ENCODE measurements around the gene CRYBB1. TPM values are rescaled to one million over a fixed set of nuclear protein-coding genes. Genes with fewer than 3 reads are reported as not detected.

The CRYBB1 gene
- total and polyA plus RNA-seq, 9 donors: 0.26 to 1.4 (median 0.37) TPM; not detected in 2

- no peak overlapping the region for H3K4me3 ChIP-seq
- H3K36me3 ChIP-seq: no peaks in the 10 kb centered on the region
- intact Hi-C loops (cut with DNase I): no loop called here
- H3K4me1 ChIP-seq (ENCODE audit: insufficient read depth): peaks cover 2% of the 10 kb centered on the region
- no peaks in the 10 kb centered on the region for H3K27me3 ChIP-seq
- WGBS, 3 donors: 76 to 91% (median 77%) methylated on average over 9 of the region's 9 CpGs
- H3K9me3 ChIP-seq: no peaks in the 10 kb centered on the region
- H3K27ac ChIP-seq: no peak overlapping the region
- peak in 1 of 5 donors; percentile 36 for DNase-seq
- TF ChIP-seq CTCF (IDR thresholded peaks at IDR 0.05): no peak
- no peak for TF ChIP-seq POLR2A (IDR thresholded peaks at IDR 0.05)
- no peak for TF ChIP-seq EP300 (IDR thresholded peaks at IDR 0.05)
Observed at GRCh38 chr22:26561756-26562417, 55.9 kb downstream of the CRYBB1 start.

DNA sequence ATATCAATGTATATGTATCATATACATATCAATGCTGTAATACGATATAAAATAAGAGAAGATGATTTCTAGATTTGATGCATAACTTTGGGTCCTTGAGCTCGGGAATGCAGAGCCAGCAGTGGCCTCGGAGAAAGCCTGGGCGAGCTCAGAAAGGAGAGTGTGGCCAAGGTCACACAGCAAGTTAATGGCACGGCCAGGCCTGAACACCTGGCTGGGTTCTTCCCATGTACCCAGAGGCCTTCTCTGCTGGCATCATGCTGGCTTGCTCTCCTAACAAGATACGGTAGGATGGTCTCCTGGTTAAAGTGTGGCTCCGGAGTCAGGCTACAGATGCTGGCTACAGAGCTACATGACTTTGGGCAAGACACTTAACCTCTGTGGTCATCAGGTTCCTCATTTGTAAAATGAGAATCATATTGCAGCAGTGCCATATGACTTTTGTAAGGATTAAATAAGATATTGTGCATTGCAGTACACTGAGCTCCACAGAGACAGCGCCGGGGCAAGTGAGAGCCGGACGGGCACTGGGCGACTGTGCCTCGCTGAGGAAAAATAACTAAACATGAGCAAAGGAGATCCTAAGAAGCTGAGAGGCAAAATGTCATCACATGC, 57.8 kb downstream of the CRYBB1 start:
- intact Hi-C loops (cut with DNase I): no loop called here
- DNase-seq: no peak
- Histone ChIP-seq H3K4me3 (no peak overlapping the region), H3K27ac (no peak overlapping the region), H3K4me1 (ENCODE audit: insufficient read depth) (peaks cover 2% of the 10 kb centered on the region), H3K36me3 (no peaks in the 10 kb centered on the region), H3K9me3 (no peaks in the 10 kb centered on the region), H3K27me3 (no peaks in the 10 kb centered on the region)
- TF ChIP-seq EP300 (IDR thresholded peaks at IDR 0.05) (no peak), CTCF (IDR thresholded peaks at IDR 0.05) (no peak), POLR2A (IDR thresholded peaks at IDR 0.05) (no peak)
- 81 to 86% (median 85%) methylated on average over 13 of the region's 13 CpGs for WGBS, 3 donors

GRCh38 chr22:26558248-26558895, 59.5 kb downstream of the CRYBB1 start:
- no peaks in the 10 kb centered on the region for H3K36me3 ChIP-seq
- DNase-seq: no peak
- H3K27me3 ChIP-seq: no peaks in the 10 kb centered on the region
- no peaks in the 10 kb centered on the region for H3K9me3 ChIP-seq
- 49 to 70% (median 50%) methylated on average over 3 of the region's 3 CpGs for WGBS, 3 donors
- H3K27ac ChIP-seq: no peak overlapping the region
- intact Hi-C loops (cut with DNase I): no loop called here
- H3K4me3 ChIP-seq: no peak overlapping the region
- H3K4me1 ChIP-seq (ENCODE audit: insufficient read depth): peaks cover 2% of the 10 kb centered on the region
- TF ChIP-seq CTCF (IDR thresholded peaks at IDR 0.05) (no peak), POLR2A (IDR thresholded peaks at IDR 0.05) (no peak), EP300 (IDR thresholded peaks at IDR 0.05) (no peak)

GRCh38 chr22:26556904-26557303, 60.9 kb downstream of the CRYBB1 start:
- no peaks in the 10 kb centered on the region for H3K9me3 ChIP-seq
- H3K27me3 ChIP-seq: no peaks in the 10 kb centered on the region
- 65 to 74% (median 74%) methylated on average over 5 of the region's 5 CpGs for WGBS, 3 donors
- no peak overlapping the region for H3K4me3 ChIP-seq
- H3K36me3 ChIP-seq: no peaks in the 10 kb centered on the region
- no peak for DNase-seq
- TF ChIP-seq EP300 (IDR thresholded peaks at IDR 0.05) (no peak), POLR2A (IDR thresholded peaks at IDR 0.05) (no peak), CTCF (IDR thresholded peaks at IDR 0.05) (no peak)
- H3K27ac ChIP-seq: no peak overlapping the region
- H3K4me1 ChIP-seq (ENCODE audit: insufficient read depth): peaks cover 2% of the 10 kb centered on the region
- intact Hi-C loops (cut with DNase I): no loop called here
